ENCODE data around the gene LTA4H.

LTA4H gene

GRCh38 chr12:96057986-96058553 is 22.7 kb upstream of the LTA4H start:
- no peak for DNase-seq (ENCODE audit: low spot score)

GRCh38 chr12:96056646-96057455 is 21.5 kb upstream of the LTA4H start:
- no peak for DNase-seq (ENCODE audit: low spot score)

GRCh38 chr12:96054244-96054610 is 18.8 kb upstream of the LTA4H start:
- no peak for DNase-seq (ENCODE audit: low spot score)

- no peak for DNase-seq (ENCODE audit: low spot score)
Observed at GRCh38 chr12:96053476-96054243, 18.3 kb upstream of the LTA4H start.

- DNase-seq (ENCODE audit: low spot score): no peak
Observed at GRCh38 chr12:96051756-96052485, 16.5 kb upstream of the LTA4H start.

GRCh38 chr12:96050139-96050538 is 14.8 kb upstream of the LTA4H start:
- no peak for DNase-seq (ENCODE audit: low spot score)

- DNase-seq (ENCODE audit: low spot score): no peak
Observed at GRCh38 chr12:96049101-96049500, 13.7 kb upstream of the LTA4H start.

GRCh38 chr12:96048393-96048969 is 13.1 kb upstream of the LTA4H start:
- no peak for DNase-seq (ENCODE audit: low spot score)

GRCh38 chr12:96047229-96048211 is 12.1 kb upstream of the LTA4H start:
- peak; percentile 83 for DNase-seq (ENCODE audit: low spot score)

GRCh38 chr12:96046543-96047228 is 11.3 kb upstream of the LTA4H start:
- no peak for DNase-seq (ENCODE audit: low spot score)

GRCh38 chr12:96045566-96045965 is 10.2 kb upstream of the LTA4H start:
- DNase-seq (ENCODE audit: low spot score): no peak

- DNase-seq (ENCODE audit: low spot score): no peak
Observed at GRCh38 chr12:96044943-96045290, 9.5 kb upstream of the LTA4H start.

- peak; percentile 25 for DNase-seq (ENCODE audit: low spot score)
Observed at GRCh38 chr12:96044017-96044942, 8.9 kb upstream of the LTA4H start.

- no peak for DNase-seq (ENCODE audit: low spot score)
Observed at GRCh38 chr12:96041181-96041580, 5.8 kb upstream of the LTA4H start.

- no peak for DNase-seq (ENCODE audit: low spot score)
Observed at GRCh38 chr12:96040305-96041133, 5.1 kb upstream of the LTA4H start.

- DNase-seq (ENCODE audit: low spot score): no peak
Observed at GRCh38 chr12:96039516-96039915, 4.1 kb upstream of the LTA4H start.

- DNase-seq (ENCODE audit: low spot score): no peak
Observed at GRCh38 chr12:96036765-96037455, 1.5 kb upstream of the LTA4H start.

Measured in kidney tubule cell (primary cell).